ENCODE results near the gene ABHD12.

Gene ABHD12

GRCh38 chr20:25309395-25310267 is 81.0 kb downstream of the ABHD12 start:
- in situ Hi-C loops (cut with HindIII; ENCODE audit: low sequenced_read_pairs): loop anchor here (5.0 kb wide), 1 partner anchor 53 kb away; no protein-coding TSS in a partner anchor

DNA sequence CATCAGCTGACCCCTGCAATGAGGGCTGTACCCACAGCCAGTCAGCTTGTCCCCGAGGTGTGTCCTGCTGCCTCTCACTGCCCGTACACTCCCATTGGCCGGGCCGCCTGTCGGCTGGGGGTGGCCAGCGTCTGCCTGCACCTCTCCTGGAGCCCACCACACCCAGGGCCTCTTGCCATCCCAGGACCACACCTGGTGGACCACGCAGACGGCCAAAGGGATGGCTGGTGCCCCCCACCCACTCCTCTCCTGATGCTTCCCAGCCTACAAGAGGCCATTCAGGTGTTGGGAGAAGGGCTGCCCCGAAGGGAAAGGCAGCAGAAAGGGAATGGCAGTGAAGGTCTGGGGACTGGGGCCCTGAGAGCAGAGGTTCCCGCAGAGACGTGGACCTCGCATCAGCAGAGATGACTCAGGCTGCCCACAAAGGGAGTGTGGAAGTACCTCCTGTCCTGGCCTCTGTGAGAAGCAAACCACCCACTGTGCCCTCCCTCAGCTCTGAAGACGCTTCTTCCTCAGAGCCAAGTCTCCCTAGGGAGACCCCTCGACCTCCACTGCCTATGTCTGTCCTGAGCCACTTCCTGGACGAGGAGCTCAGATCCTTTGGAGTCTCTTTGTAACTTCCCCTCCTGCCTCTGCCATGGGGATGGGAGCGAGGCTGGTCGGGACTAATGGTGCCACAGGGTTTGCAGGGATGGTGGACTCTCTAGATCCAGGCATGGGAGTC is 81.8 kb downstream of the ABHD12 start:
- in situ Hi-C loops (cut with HindIII; ENCODE audit: low sequenced_read_pairs): no loop called here

DNA sequence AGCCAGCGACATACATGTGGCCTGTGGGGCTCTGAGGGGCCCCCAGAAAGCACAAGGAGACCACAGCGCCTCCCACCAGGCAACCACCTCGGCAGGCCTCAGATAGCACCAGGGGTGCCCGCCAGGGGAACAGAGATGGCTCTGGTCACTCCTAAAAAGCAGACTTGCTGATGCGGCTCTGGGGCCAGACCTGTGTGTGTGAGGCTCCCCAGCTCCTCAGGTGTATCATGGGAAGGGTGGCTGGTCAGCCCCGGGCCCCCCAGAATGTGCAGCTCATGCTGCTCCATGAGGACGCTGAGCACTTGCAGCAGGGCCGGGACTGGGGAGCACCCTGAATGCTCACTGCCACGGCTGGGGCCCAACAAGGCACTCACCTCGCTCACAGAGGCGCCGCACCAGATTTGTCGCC is 82.5 kb downstream of the ABHD12 start:
- in situ Hi-C loops (cut with HindIII; ENCODE audit: low sequenced_read_pairs): no loop called here

- in situ Hi-C loops (cut with HindIII; ENCODE audit: low sequenced_read_pairs): no loop called here
Measured at GRCh38 chr20:25306991-25307903, 83.4 kb downstream of the ABHD12 start.

DNA sequence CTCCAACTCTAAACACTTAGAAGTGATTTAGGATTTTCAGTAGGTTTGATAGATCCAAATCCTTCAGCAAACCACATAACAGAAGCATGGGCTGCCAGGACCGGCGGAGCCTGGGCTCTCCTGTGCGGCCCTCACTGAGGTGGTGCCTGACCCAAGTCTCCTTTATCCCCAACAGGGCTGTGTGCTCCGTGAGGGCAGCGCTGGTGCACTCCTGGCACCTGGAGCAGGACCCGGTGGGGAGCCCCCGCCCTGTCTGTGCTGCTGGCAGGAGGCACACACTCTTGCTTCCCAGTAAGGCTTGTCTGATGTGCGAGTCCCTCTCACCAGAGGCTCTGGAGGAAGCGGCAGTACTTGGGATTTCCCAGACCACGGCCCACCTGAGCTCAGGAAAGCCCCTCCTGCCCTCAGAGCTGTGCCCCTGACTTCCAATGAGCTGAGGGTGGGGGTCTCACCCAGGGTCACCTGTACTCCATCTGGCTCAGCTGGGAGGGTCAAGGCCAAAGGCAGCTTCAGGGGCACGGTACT is 86.5 kb downstream of the ABHD12 start:
- in situ Hi-C loops (cut with HindIII; ENCODE audit: low sequenced_read_pairs): no loop called here

- in situ Hi-C loops (cut with HindIII; ENCODE audit: low sequenced_read_pairs): no loop called here
Measured at GRCh38 chr20:25303292-25304024, 87.2 kb downstream of the ABHD12 start.

GRCh38 chr20:25302596-25302995 is 88.0 kb downstream of the ABHD12 start:
- in situ Hi-C loops (cut with HindIII; ENCODE audit: low sequenced_read_pairs): no loop called here

DNA sequence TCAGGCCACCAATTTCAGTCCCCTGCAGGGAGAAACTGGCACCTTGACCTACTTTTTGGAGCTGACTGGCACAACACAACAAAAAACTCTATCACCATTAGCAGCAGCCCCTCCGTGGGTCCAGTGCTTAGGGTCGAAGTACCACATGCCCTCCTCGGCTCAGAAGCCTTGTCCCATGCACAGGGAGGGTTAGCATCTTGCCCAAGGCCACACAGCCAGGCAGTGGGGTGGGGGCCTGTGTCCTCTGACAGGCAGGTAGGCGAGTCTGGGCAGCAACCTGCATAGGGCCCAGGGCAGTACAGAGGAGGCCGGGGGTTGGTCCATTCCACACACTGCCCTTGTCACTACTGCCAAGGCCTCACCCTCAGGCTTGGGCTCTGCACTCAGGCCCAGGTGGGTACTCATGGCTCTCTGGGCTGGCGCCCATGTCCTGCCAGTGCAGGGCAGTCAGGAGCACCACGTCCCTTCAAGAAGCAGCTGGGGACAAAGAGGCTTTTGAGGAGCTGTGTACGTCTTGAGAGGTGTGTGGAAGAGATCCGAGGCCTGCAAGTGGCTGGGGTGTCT is 89.2 kb downstream of the ABHD12 start:
- in situ Hi-C loops (cut with HindIII; ENCODE audit: low sequenced_read_pairs): no loop called here

DNA sequence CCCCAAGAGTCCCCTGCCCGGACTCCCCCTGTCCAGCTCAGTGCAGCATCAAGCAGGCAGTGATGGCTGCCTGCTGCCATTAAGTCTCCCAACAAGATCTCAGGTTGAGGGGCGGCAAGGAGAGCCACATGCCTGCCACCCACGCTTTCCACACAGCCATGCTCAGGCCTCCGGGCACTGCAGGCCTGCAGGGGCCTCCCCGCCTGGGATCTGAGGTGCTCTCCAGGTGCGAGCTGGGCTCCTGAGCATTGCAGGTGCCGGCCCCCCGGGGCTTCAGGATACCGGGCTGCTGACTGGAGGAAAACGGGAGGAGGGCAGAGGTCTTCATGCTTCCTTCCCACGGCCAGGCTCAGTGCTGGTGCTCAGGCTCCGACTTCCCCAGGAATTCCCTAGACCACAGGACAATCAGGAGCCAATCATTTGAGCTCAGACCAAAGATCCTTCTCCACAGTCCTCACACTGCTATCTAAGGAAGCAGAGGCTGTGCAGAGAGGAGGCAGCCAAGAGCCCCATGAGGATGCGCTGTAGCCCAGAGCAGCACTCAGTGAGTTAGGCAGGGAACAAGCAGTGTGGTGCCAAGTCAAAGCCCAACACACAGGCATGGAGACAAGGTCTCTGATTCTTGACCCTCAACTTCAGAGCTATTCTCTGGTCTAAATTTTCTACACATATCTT is 90.0 kb downstream of the ABHD12 start:
- in situ Hi-C loops (cut with HindIII; ENCODE audit: low sequenced_read_pairs): no loop called here

DNA sequence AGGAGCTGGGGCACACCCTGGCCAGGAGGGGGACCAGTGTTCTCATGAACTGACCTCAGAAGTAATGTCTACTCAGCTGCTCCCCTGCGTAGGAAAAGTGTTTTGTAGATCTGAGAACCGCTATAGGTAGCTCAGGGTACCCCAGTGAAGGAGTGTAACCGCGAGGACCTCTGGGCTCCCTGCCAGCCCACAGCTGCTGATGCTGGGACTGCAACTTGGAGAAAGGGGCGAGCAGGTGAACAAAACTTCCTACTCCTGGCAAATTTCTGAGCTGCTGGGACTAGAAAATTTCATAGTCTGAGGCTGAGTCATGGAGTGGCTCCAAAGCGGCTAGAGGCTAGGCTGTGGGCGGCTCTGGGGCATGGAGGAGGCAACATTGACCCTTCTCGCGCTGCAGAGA is 90.8 kb downstream of the ABHD12 start:
- in situ Hi-C loops (cut with HindIII; ENCODE audit: low sequenced_read_pairs): no loop called here

GRCh38 chr20:25297141-25297905 is 93.3 kb downstream of the ABHD12 start:
- in situ Hi-C loops (cut with HindIII; ENCODE audit: low sequenced_read_pairs): no loop called here

GRCh38 chr20:25296094-25297093 is 94.2 kb downstream of the ABHD12 start:
- in situ Hi-C loops (cut with HindIII; ENCODE audit: low sequenced_read_pairs): no loop called here

GRCh38 chr20:25295386-25296093 is 95.1 kb downstream of the ABHD12 start:
- in situ Hi-C loops (cut with HindIII; ENCODE audit: low sequenced_read_pairs): no loop called here

DNA sequence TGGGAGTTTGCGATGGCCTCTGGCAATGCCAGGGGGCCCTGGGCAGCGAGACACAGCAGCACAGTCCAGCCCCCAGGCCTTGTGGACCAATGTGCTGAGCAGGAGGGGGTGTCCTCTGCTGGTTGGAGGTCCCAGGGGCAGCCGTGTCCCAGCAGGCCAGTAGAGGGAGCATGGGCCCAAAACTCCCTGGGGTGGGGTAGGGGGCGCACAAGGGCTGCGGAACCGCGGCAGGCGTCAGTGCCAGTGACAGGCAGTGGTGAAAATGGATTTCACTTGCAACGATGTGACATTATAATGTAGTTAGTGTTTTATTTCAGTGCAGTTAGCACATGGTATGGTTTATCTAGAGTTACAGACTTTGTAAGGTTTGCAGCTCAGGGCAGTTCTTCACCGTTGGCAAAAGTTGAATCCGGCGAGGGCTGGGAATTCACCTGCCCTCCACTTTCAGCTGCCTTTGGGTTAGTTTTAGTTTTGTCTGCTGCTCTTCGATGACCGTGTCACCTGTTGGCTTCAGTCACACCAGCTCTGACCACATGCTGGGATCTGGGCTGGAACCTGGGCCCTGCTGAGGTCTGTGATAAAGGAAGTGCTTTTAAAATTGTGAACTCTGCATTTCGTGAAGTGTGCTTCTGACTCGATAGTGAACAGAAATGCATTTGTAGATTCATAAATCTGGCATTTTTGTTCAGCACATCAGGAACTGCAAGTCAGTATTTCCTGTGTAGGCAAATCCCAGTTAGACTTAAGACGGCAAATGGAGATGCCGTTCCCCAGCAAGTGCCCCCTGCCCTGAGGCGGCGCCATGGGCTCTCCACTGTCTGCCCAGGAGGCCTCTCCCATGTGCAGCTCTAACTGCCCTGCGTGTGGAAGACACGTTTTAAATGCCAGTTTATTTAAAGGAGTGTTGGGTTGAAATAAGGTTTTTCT is 95.9 kb downstream of the ABHD12 start:
- in situ Hi-C loops (cut with HindIII; ENCODE audit: low sequenced_read_pairs): no loop called here

DNA sequence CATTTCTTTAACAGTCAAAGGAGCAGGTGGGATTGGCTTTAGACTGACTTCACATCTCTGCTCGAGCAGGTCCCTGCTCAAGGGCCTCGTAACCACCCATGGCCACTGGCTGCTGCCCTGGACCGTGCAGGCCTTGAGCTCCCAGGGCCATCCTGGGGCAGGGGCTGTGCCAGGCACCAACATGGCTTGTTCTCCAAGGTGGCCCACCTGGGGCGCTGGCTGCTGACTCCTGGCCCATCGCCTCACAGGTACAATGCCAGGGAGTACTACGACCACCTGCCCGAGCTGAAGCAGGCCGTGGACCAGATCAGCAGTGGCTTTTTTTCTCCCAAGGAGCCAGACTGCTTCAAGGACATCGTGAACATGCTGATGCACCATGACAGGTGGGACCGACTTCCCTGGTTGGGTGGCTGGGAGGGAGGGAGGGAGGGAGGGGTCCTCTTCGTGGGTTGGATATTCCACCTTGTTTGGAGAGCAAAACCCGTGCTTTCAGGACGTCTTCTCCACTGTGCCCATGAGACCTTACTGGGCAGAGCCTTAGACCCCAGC is 96.7 kb downstream of the ABHD12 start:
- in situ Hi-C loops (cut with HindIII; ENCODE audit: low sequenced_read_pairs): no loop called here

Data from endothelial cell of hepatic sinusoid (primary cell).